HG03521 (cell line): ENCODE results near the gene PPARA.
"Not testable (repeated sequence)": the region's sequence is repeated elsewhere in the genome, so short reads cannot be mapped to it uniquely, and the experiment has no call there.

ENCODE experiments used
- ATAC-seq: cut with Tn5 transposase; IDR thresholded peaks from one replicate; pipeline ENCODE4 v1.9.1; 2021; ENCODE audit warnings: mild to moderate bottlenecking, moderate library complexity; ENCODE audit not compliant: unreplicated experiment

The PPARA gene

GRCh38 chr22:46125816-46126765, 24.2 kb upstream of the PPARA start:
- ATAC-seq, result no peak

- no peak for ATAC-seq
These were observed 23.4 kb upstream of the PPARA start for GRCh38 chr22:46126853-46127385.

- no peak for ATAC-seq
These were observed 22.8 kb upstream of the PPARA start for GRCh38 chr22:46127556-46127955.

GRCh38 chr22:46128606-46129005, 21.7 kb upstream of the PPARA start:
- ATAC-seq, result no peak

GRCh38 chr22:46129390-46130041, 20.8 kb upstream of the PPARA start:
- ATAC-seq, result no peak

- ATAC-seq, result no peak
These were observed 19.2 kb upstream of the PPARA start for GRCh38 chr22:46131151-46131587.

- ATAC-seq, result not testable (repeated sequence)
These were observed 18.0 kb upstream of the PPARA start for GRCh38 chr22:46132193-46132829.

- ATAC-seq, result no peak
These were observed 17.3 kb upstream of the PPARA start for GRCh38 chr22:46132830-46133587.

GRCh38 chr22:46133588-46133855, 16.8 kb upstream of the PPARA start:
- no peak for ATAC-seq

GRCh38 chr22:46134111-46134705, 16.1 kb upstream of the PPARA start:
- ATAC-seq, result no peak

GRCh38 chr22:46135611-46136485, 14.5 kb upstream of the PPARA start:
- ATAC-seq, result no peak

- ATAC-seq, result no peak
These were observed 13.7 kb upstream of the PPARA start for GRCh38 chr22:46136486-46137217.

GRCh38 chr22:46137218-46137766, 13.0 kb upstream of the PPARA start:
- ATAC-seq, result no peak

- ATAC-seq, result no peak
These were observed 12.1 kb upstream of the PPARA start for GRCh38 chr22:46138058-46138797.

GRCh38 chr22:46139417-46139816, 10.9 kb upstream of the PPARA start:
- ATAC-seq, result not testable (repeated sequence)

- no peak for ATAC-seq
These were observed 10.4 kb upstream of the PPARA start for GRCh38 chr22:46139895-46140350.

- ATAC-seq, result no peak
These were observed 9.1 kb upstream of the PPARA start for GRCh38 chr22:46140989-46141928.
